ENCODE results near the gene TMEM44.

The TMEM44 gene

GRCh38 chr3:194633349-194634004 is at the start of gene TMEM44:
TMEM44 (minus strand) TSS chr3:194633419; CDS start chr3:194633215, 204 bp downstream.
- peak; percentile 93 for DNase-seq

GRCh38 chr3:194682694-194683310 is 49.6 kb upstream of the TMEM44 start:
- DNase-seq = peak; percentile 88

- no peak for DNase-seq
Measured at GRCh38 chr3:194682189-194682693, 49.0 kb upstream of the TMEM44 start.

- no peak for DNase-seq
Measured at GRCh38 chr3:194680888-194681615, 47.8 kb upstream of the TMEM44 start.

GRCh38 chr3:194676471-194676870 is 43.3 kb upstream of the TMEM44 start:
- no peak for DNase-seq

- DNase-seq = no peak
Measured at GRCh38 chr3:194675680-194676079, 42.5 kb upstream of the TMEM44 start.

- DNase-seq = peak; percentile 24
Measured at GRCh38 chr3:194675081-194675640, 41.9 kb upstream of the TMEM44 start.

GRCh38 chr3:194673761-194674160 is 40.5 kb upstream of the TMEM44 start:
- no peak for DNase-seq

GRCh38 chr3:194672876-194673275 is 39.7 kb upstream of the TMEM44 start:
- peak; percentile 30 for DNase-seq

- DNase-seq = peak; percentile 98
Measured at GRCh38 chr3:194671900-194672808, 38.9 kb upstream of the TMEM44 start, which contains the start of gene LSG1. LSG1 (minus strand) TSS chr3:194672191; CDS start chr3:194672162, 29 bp downstream.

- DNase-seq = peak; percentile 68
Measured at GRCh38 chr3:194671511-194671899, 38.3 kb upstream of the TMEM44 start.

GRCh38 chr3:194667363-194667762 is 34.1 kb upstream of the TMEM44 start:
- no peak for DNase-seq

GRCh38 chr3:194664857-194665256 is 31.6 kb upstream of the TMEM44 start:
- no peak for DNase-seq

GRCh38 chr3:194661946-194662345 is 28.7 kb upstream of the TMEM44 start:
- no peak for DNase-seq

- DNase-seq = no peak
Measured at GRCh38 chr3:194661374-194661773, 28.2 kb upstream of the TMEM44 start.

GRCh38 chr3:194659778-194660177 is 26.6 kb upstream of the TMEM44 start:
- DNase-seq = no peak

- DNase-seq = no peak
Measured at GRCh38 chr3:194658477-194659242, 25.4 kb upstream of the TMEM44 start.

GRCh38 chr3:194657439-194657838 is 24.2 kb upstream of the TMEM44 start:
- DNase-seq = peak; percentile 73

GRCh38 chr3:194654443-194654842 is 21.2 kb upstream of the TMEM44 start:
- no peak for DNase-seq

GRCh38 chr3:194647747-194648146 is 14.5 kb upstream of the TMEM44 start:
- DNase-seq = no peak

- DNase-seq = no peak
Measured at GRCh38 chr3:194642769-194643168, 9.6 kb upstream of the TMEM44 start.
